H7 (cell line): ENCODE measurements around the gene CXCR3. TPM values are rescaled to one million over a fixed set of nuclear protein-coding genes. Genes with fewer than 3 reads are reported as not detected.
A peak's percentile ranks its signal among the peaks of the same experiment; 100 is the strongest.
"Not testable (repeated sequence)": the region's sequence is repeated elsewhere in the genome, so short reads cannot be mapped to it uniquely, and the experiment has no call there.

Experiments
- DNase-seq: peaks from one replicate; pipeline ENCODE4 v3.0.0; 2012
- H3K27me3 ChIP-seq: 2 replicates; pipeline ENCODE4 v1.6.0; 2011; ENCODE audit warnings: mild to moderate bottlenecking, low read length; ENCODE audit not compliant: control insufficient read depth, insufficient read depth
- H3K36me3 ChIP-seq: replicated peaks from 2 replicates; pipeline ENCODE4 v1.5.1; 2011; ENCODE audit warnings: low read length; ENCODE audit not compliant: control insufficient read depth, insufficient read depth
- H3K4me3 ChIP-seq: 2 replicates; pipeline ENCODE4 v1.5.1; 2011; ENCODE audit warnings: low read depth, mild to moderate bottlenecking, control low read depth, low read length, moderate library complexity; ENCODE audit not compliant: insufficient read depth
- total RNA-seq: library from RNA; depleted of rRNA; stranded (reverse); fragments of >200 nt; shearing (Covaris generic); gene quantifications from 2 replicates; pipeline ENCODE4 v1.2.3, GENCODE V29; 2014; rRNA removed

Gene CXCR3
- total RNA-seq = not detected in 2 replicates

- H3K27me3 ChIP-seq = no peaks in the 10 kb centered on the region
- no peaks in the 10 kb centered on the region for H3K36me3 ChIP-seq
- no peak for DNase-seq
- no peak within 1 kb of the TSS for H3K4me3 ChIP-seq
Measured at GRCh38 chrX:71618303-71618721, at the start of gene CXCR3. Gene CXCR3 (minus strand): TSS chrX:71618511. CDS start chrX:71618449, 62 bp downstream.

GRCh38 chrX:71667328-71668247, 49.3 kb upstream of the CXCR3 start, which contains the start of gene LOC101059915:
Gene LOC101059915 (plus strand): TSS chrX:71667546.
- DNase-seq = peak; percentile 32
- H3K27me3 ChIP-seq = no peaks in the 10 kb centered on the region
- no peak within 1 kb of the TSS for H3K4me3 ChIP-seq
- H3K36me3 ChIP-seq = no peaks in the 10 kb centered on the region

- H3K4me3 ChIP-seq = no peak overlapping the region
- H3K27me3 ChIP-seq = no peaks in the 10 kb centered on the region
- H3K36me3 ChIP-seq = no peaks in the 10 kb centered on the region
- DNase-seq = peak; percentile 45
Measured at GRCh38 chrX:71666240-71667223, 48.2 kb upstream of the CXCR3 start.

DNA sequence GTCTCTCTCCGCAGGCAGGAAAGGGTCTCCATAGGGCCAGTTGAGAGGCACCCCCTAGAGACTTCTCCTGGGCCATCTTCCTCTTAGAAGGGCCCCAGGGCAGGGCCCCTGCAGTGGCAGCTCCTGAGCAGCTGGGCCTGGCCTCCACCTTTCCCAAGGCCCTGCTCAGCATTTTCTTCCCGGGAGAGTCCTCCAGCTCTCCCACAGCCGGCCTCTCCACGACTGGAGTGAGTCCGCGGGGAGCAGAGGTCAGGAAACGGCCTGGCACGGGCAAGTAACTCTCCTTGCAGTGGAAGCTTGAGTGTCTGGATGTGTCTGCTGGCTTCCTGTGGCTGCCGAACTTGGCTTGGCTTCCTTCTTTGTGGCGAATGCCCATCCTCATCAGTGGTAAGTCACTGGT, 47.4 kb upstream of the CXCR3 start:
- no peak overlapping the region for H3K4me3 ChIP-seq
- H3K36me3 ChIP-seq = no peaks in the 10 kb centered on the region
- no peaks in the 10 kb centered on the region for H3K27me3 ChIP-seq
- DNase-seq = peak; percentile 18

DNA sequence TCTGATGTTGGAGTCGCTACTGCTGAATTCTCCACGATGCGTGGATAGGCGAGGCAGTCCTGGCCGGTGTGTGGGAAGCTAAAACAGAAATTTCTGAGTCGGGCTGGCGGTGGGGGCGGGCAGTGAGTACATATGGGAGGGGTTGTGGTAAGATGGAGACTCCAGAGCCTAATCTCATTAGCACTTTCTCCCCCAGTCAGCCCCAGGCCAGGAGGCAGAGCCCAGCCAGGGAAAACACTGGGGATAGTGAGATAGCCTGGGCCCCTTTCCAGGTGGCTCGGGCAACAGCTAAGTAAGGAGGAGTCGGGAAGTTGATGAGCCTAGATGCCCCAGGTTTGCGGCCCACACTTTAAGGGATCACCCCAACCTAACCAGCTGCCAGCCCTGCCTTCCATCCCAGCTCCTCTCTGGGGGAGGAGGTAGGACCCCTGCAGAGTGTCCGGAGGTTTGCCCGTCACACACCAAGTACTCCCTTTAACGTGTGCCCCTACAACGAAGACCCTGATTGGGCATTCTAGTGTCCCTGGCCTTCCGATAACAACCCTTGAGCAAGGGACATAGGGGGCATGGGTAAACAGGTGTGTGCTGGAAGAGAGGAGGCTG, 46.7 kb upstream of the CXCR3 start:
- H3K4me3 ChIP-seq = no peak overlapping the region
- no peaks in the 10 kb centered on the region for H3K27me3 ChIP-seq
- H3K36me3 ChIP-seq = no peaks in the 10 kb centered on the region
- peak; percentile 22 for DNase-seq

GRCh38 chrX:71664202-71664601, 45.9 kb upstream of the CXCR3 start:
- not testable (repeated sequence) for H3K27me3 ChIP-seq, H3K4me3 ChIP-seq, H3K36me3 ChIP-seq
- peak; percentile 80 for DNase-seq

DNA sequence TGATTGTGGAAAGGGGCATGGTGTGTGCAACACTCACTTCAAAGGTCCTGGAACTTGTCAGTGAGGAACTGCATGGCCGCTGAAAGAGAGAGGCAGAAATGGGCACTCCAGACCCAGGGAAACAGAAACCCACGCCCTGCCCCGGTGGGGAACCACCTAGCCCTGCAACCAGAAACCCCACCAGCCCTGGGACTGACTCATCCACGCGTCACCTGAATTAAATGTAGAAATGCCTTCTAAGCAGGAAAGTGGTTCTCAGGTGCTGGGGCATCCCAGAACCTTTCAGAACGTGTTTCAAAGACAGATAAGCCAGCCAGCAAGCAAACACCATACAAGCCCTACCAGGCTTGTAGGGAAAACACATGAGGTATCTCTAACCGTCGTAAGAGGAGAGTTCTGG, 44.9 kb upstream of the CXCR3 start:
- not testable (repeated sequence) for H3K4me3 ChIP-seq, DNase-seq, H3K27me3 ChIP-seq, H3K36me3 ChIP-seq

DNA sequence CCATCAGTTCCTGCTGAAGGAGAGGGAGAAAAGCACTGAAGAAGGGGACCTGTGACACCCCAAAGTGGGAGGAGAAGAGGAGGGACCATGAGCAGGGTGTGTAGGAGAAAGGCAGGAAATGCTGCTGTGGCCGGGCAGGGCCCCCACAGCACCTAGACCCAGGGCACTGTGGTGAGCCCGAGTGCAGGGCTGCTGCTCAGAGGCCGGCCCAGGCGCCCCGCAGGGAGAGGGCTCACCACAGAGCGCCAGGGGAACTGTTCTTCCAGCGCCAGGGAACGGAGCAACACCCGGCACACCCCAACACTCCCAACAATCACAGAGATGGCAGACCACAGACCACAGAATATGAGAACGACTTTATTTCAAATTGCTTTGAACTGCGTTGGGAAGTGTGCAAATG, 44.3 kb upstream of the CXCR3 start:
- not testable (repeated sequence) for H3K4me3 ChIP-seq, DNase-seq, H3K36me3 ChIP-seq, H3K27me3 ChIP-seq

GRCh38 chrX:71661919-71662318, 43.6 kb upstream of the CXCR3 start:
- DNase-seq = no peak
- H3K27me3 ChIP-seq = no peaks in the 10 kb centered on the region
- H3K36me3 ChIP-seq = no peaks in the 10 kb centered on the region
- H3K4me3 ChIP-seq = no peak overlapping the region

GRCh38 chrX:71660562-71661416, 42.5 kb upstream of the CXCR3 start:
- Histone ChIP-seq H3K27me3 (no peaks in the 10 kb centered on the region), H3K4me3 (no peak overlapping the region), H3K36me3 (no peaks in the 10 kb centered on the region)
- DNase-seq = peak; percentile 33

DNA sequence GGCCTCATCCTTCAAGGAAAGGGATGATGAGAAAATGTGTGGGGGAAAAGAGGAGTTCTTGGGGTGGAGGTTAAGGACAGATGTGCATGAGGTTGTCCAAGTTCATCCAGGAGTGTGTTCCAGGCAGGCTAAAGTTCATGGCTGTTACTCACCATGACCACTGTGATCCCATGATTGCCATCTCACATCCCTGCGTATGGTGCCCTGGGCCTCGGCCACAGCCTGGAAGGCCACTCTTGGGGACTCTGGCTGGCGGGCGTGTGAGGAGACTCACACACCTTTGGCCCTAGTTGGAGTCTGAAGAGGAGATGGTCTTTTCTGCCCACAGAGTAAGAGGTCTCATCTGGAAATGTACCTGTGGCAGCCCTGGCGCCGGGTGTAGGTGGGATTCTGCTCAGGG, 41.6 kb upstream of the CXCR3 start:
- no peaks in the 10 kb centered on the region for H3K36me3 ChIP-seq
- no peak for DNase-seq
- no peaks in the 10 kb centered on the region for H3K27me3 ChIP-seq
- H3K4me3 ChIP-seq = no peak overlapping the region

GRCh38 chrX:71659342-71659741, 41.0 kb upstream of the CXCR3 start:
- Histone ChIP-seq H3K27me3 (no peaks in the 10 kb centered on the region), H3K36me3 (no peaks in the 10 kb centered on the region), H3K4me3 (no peak overlapping the region)
- DNase-seq = no peak

DNA sequence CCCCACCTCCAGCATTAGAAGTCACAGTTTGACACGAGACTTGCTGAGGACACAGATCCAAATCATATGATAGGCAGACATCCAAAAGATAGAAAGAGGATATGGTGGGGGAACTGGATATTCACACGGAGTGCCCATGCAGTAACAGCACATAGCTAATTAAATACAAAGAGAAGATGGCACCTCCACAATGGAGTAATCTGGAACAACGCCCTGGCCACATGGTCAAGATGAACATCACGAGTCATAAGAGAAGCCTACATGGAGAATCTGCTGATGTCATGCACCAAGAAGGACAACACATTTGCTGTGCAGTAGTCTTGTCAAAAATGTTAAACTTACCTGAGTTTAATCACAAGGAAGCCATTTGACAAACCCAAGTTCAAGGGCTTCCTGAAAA, 39.0 kb upstream of the CXCR3 start:
- DNase-seq = no peak
- Histone ChIP-seq H3K36me3 (no peaks in the 10 kb centered on the region), H3K27me3 (no peaks in the 10 kb centered on the region), H3K4me3 (no peak overlapping the region)
